ENCODE results near the gene HMGN5.

GRCh38 chrX:81114757-81115156 lies 87.0 kb downstream of the HMGN5 start:
- TF ChIP-seq FOS (IDR thresholded peaks at IDR 0.05; ENCODE audit: low read depth, low read length), result no peak
- TF ChIP-seq, protein P1, sequence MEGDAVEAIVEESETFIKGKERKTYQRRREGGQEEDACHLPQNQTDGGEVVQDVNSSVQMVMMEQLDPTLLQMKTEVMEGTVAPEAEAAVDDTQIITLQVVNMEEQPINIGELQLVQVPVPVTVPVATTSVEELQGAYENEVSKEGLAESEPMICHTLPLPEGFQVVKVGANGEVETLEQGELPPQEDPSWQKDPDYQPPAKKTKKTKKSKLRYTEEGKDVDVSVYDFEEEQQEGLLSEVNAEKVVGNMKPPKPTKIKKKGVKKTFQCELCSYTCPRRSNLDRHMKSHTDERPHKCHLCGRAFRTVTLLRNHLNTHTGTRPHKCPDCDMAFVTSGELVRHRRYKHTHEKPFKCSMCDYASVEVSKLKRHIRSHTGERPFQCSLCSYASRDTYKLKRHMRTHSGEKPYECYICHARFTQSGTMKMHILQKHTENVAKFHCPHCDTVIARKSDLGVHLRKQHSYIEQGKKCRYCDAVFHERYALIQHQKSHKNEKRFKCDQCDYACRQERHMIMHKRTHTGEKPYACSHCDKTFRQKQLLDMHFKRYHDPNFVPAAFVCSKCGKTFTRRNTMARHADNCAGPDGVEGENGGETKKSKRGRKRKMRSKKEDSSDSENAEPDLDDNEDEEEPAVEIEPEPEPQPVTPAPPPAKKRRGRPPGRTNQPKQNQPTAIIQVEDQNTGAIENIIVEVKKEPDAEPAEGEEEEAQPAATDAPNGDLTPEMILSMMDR (conservative IDR thresholded peaks at IDR 0.05; ENCODE audit: low read depth, low read length), result no peak
- no peak for TF ChIP-seq POLR2A (IDR thresholded peaks at IDR 0.05; ENCODE audit: low read depth, low read length)
- TF ChIP-seq RAD21 (IDR thresholded peaks at IDR 0.05; ENCODE audit: low read length), result no peak
- TF ChIP-seq, protein P2, sequence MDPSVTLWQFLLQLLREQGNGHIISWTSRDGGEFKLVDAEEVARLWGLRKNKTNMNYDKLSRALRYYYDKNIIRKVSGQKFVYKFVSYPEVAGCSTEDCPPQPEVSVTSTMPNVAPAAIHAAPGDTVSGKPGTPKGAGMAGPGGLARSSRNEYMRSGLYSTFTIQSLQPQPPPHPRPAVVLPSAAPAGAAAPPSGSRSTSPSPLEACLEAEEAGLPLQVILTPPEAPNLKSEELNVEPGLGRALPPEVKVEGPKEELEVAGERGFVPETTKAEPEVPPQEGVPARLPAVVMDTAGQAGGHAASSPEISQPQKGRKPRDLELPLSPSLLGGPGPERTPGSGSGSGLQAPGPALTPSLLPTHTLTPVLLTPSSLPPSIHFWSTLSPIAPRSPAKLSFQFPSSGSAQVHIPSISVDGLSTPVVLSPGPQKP (IDR thresholded peaks at IDR 0.05; ENCODE audit: borderline replicate concordance, low read depth, low read length), result no peak
- no peak for TF ChIP-seq CEBPB (IDR thresholded peaks at IDR 0.05; ENCODE audit: low read depth, low read length)
- TF ChIP-seq, protein P3, sequence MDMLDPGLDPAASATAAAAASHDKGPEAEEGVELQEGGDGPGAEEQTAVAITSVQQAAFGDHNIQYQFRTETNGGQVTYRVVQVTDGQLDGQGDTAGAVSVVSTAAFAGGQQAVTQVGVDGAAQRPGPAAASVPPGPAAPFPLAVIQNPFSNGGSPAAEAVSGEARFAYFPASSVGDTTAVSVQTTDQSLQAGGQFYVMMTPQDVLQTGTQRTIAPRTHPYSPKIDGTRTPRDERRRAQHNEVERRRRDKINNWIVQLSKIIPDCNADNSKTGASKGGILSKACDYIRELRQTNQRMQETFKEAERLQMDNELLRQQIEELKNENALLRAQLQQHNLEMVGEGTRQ (IDR thresholded peaks at IDR 0.05; ENCODE audit: low read depth, low read length), result no peak
- TF ChIP-seq RCOR1 (IDR thresholded peaks at IDR 0.05; ENCODE audit: insufficient replicate concordance, low read length), result no peak
- no peak for TF ChIP-seq MAZ (IDR thresholded peaks at IDR 0.05; ENCODE audit: borderline replicate concordance, low read depth, low read length)
- TF ChIP-seq MAFK (IDR thresholded peaks at IDR 0.05; ENCODE audit: low read depth, low read length), result no peak
